Activated B cell treated with CpG ODN at 0.5 μM for 24 hours (primary cell): ENCODE measurements around the gene FXR1. TPM values are rescaled to one million over a fixed set of nuclear protein-coding genes. Genes with fewer than 3 reads are reported as not detected.

ENCODE experiments used
- ATAC-seq: fragments of 200-7000 bp; cut with Tn5 transposase; one replicate; pipeline ENCODE4 v1.10.0; 2021; ENCODE audit warnings: low read depth, mild to moderate bottlenecking, moderate library complexity
- CTCF ChIA-PET: fragments of 350-600 bp; sonication (Branson Sonifier 250); formaldehyde crosslinking; loops from one replicate; lab custom pipeline; 2021; ENCODE audit warnings: antibody characterized with exemption; lab: Charles Lee
- POLR2A ChIA-PET: fragments of 350-600 bp; sonication (Branson Sonifier 250); formaldehyde crosslinking; loops from one replicate; lab custom pipeline; 2021; ENCODE audit warnings: antibody characterized with exemption; lab: Charles Lee
- DNase-seq: peaks from one replicate; pipeline ENCODE4 v3.0.0; 2022
- H3K27ac Mint-ChIP-seq: one replicate; pipeline ENCODE4 v1.8.0; 2020; ENCODE audit warnings: mixed read lengths
- H3K27me3 Mint-ChIP-seq: one replicate; pipeline ENCODE4 v1.8.0; 2021; ENCODE audit warnings: mixed read lengths
- H3K36me3 Mint-ChIP-seq: one replicate; pipeline ENCODE4 v1.8.0; 2021; ENCODE audit warnings: low read depth, mixed read lengths
- H3K4me1 Mint-ChIP-seq: one replicate; pipeline ENCODE4 v1.8.0; 2021; ENCODE audit warnings: mixed read lengths
- H3K4me3 Mint-ChIP-seq: one replicate; pipeline ENCODE4 v1.8.0; 2020; ENCODE audit warnings: mild to moderate bottlenecking, mixed read lengths
- H3K9me3 Mint-ChIP-seq: one replicate; pipeline ENCODE4 v1.8.0; 2020; ENCODE audit warnings: mixed read lengths
- CTCF ChIP-seq: fragments of 200-600 bp; IDR thresholded peaks from one replicate; pipeline ENCODE4 v1.8.0; 2022; ENCODE audit warnings: antibody characterized with exemption, mild to moderate bottlenecking
- intact Hi-C: fragments of 100-400 bp; cut with micrococcal nuclease; formaldehyde crosslinking; loops from one replicate; pipeline ENCODE4 v1.15.1; 2024
- total RNA-seq: library from RNA; stranded (reverse); gene quantifications from 2 replicates; pipeline ENCODE4 v1.2.3, GENCODE V29; 2022

The FXR1 gene
- total RNA-seq, 1 donor from 2014 or later: 130 TPM

- intact Hi-C loops: no loop called here
- no peak overlapping the region for H3K4me3 Mint-ChIP-seq
These were observed 112.7 kb downstream of the FXR1 start for GRCh38 chr3:181025204-181025603.

GRCh38 chr3:181030948-181031347, 118.5 kb downstream of the FXR1 start:
- no peak overlapping the region for H3K27ac Mint-ChIP-seq
- TF ChIP-seq CTCF: no peak
- H3K4me1 Mint-ChIP-seq: no peaks in the 10 kb centered on the region
- intact Hi-C loops: no loop called here
- ATAC-seq (no peak), DNase-seq (no peak)
- no peak overlapping the region for H3K4me3 Mint-ChIP-seq
- ChIA-PET POLR2A (no interaction called here), CTCF (no interaction called here)
- H3K36me3 Mint-ChIP-seq: no peaks in the 10 kb centered on the region
- H3K9me3 Mint-ChIP-seq: peaks cover 7% of the 10 kb centered on the region
- no peaks in the 10 kb centered on the region for H3K27me3 Mint-ChIP-seq

More at GRCh38 chr3:181025204-181025603, 112.7 kb downstream of the FXR1 start:
- TF ChIP-seq CTCF: no peak
- POLR2A ChIA-PET: no interaction called here
- Mint-ChIP-seq H3K27ac (no peak overlapping the region), H3K4me1 (no peaks in the 10 kb centered on the region), H3K27me3 (no peaks in the 10 kb centered on the region), H3K36me3 (no peaks in the 10 kb centered on the region), H3K9me3 (peaks cover 17% of the 10 kb centered on the region)
- DNase-seq: no peak
- no peak for ATAC-seq
- CTCF ChIA-PET: no interaction called here

Other genes with a start within 250 kb of the FXR1 start
- not detected in 2 replicates for gene CCDC39, start 233.2 kb upstream of the FXR1 start, total RNA-seq
- 40.3 and 53.1 TPM in 2 replicates for gene DNAJC19, start 77.1 kb downstream of the FXR1 start, total RNA-seq